Measurements from ENCODE around the gene TEX264.
A peak's percentile ranks its signal among the peaks of the same experiment; 100 is the strongest.
"Not testable (repeated sequence)": the region's sequence is repeated elsewhere in the genome, so short reads cannot be mapped to it uniquely, and the experiment has no call there.

TEX264 gene

GRCh38 chr3:51718547-51719409 is 47.7 kb downstream of the TEX264 start:
- peak; percentile 77 for DNase-seq

- no peak for DNase-seq
Measured at GRCh38 chr3:51719410-51720025, 48.5 kb downstream of the TEX264 start.

- no peak for DNase-seq
Measured at GRCh38 chr3:51720292-51721061, 49.4 kb downstream of the TEX264 start.

- no peak for DNase-seq
Measured at GRCh38 chr3:51721062-51721745, 50.2 kb downstream of the TEX264 start.

GRCh38 chr3:51722362-51722761 is 51.3 kb downstream of the TEX264 start:
- DNase-seq, result peak; percentile 12

- DNase-seq, result no peak
Measured at GRCh38 chr3:51727500-51727899, 56.4 kb downstream of the TEX264 start.

- no peak for DNase-seq
Measured at GRCh38 chr3:51729042-51729633, 58.1 kb downstream of the TEX264 start.

GRCh38 chr3:51733859-51734571 is 63.0 kb downstream of the TEX264 start:
- no peak for DNase-seq

- DNase-seq, result no peak
Measured at GRCh38 chr3:51734572-51734907, 63.5 kb downstream of the TEX264 start.

GRCh38 chr3:51735039-51735438 is 64.0 kb downstream of the TEX264 start:
- DNase-seq, result no peak

- DNase-seq, result no peak
Measured at GRCh38 chr3:51735950-51736349, 64.9 kb downstream of the TEX264 start.

GRCh38 chr3:51739110-51739509 is 68.1 kb downstream of the TEX264 start:
- DNase-seq, result no peak

GRCh38 chr3:51742320-51742719 is 71.3 kb downstream of the TEX264 start:
- DNase-seq, result not testable (repeated sequence)

GRCh38 chr3:51742978-51743377 is 71.9 kb downstream of the TEX264 start:
- DNase-seq, result not testable (repeated sequence)

- DNase-seq, result no peak
Measured at GRCh38 chr3:51747840-51748239, 76.8 kb downstream of the TEX264 start.

- no peak for DNase-seq
Measured at GRCh38 chr3:51748327-51748726, 77.3 kb downstream of the TEX264 start.

GRCh38 chr3:51750878-51751277 is 79.8 kb downstream of the TEX264 start:
- no peak for DNase-seq

GRCh38 chr3:51751287-51751686 is 80.2 kb downstream of the TEX264 start:
- DNase-seq, result no peak

Data from hematopoietic multipotent progenitor cell treated with erythropoietin and hydrocortisone succinate and interleukin-3 and kit ligand, for 8 days (in vitro differentiated cells).